HepG2 (cell line): Measurements from ENCODE around the gene WDR45B. TPM values are rescaled to one million over a fixed set of nuclear protein-coding genes. Genes with fewer than 3 reads are reported as not detected.

ENCODE experiments used
- ATF6 ChIP-seq: sonication (generic); formaldehyde crosslinking; conservative IDR thresholded peaks from 2 replicates; pipeline ENCODE4 v1.4.0; 2020; ENCODE audit warnings: missing genetic modification reagents
- HNRNPK ChIP-seq: fragments of 200-400 bp; formaldehyde crosslinking; IDR thresholded peaks from 2 replicates; pipeline ENCODE4 v1.6.1; 2018; ENCODE audit warnings: low read length, low read depth, moderate library complexity, mild to moderate bottlenecking; ENCODE audit not compliant: poor library complexity, severe bottlenecking
- KDM5A ChIP-seq: fragments of 200-600 bp; sonication (generic); IDR thresholded peaks from 2 replicates; pipeline ENCODE4 v1.7.0; 2018; ENCODE audit warnings: antibody characterized with exemption, mild to moderate bottlenecking, low read length, borderline replicate concordance
- KDM5B ChIP-seq: sonication (generic); formaldehyde crosslinking; IDR thresholded peaks from 2 replicates; pipeline ENCODE4 v1.4.0; 2020; ENCODE audit warnings: missing genetic modification reagents, mild to moderate bottlenecking, borderline replicate concordance
- KLF15 ChIP-seq: sonication (generic); formaldehyde crosslinking; IDR thresholded peaks from 2 replicates; pipeline ENCODE4 v1.8.1; 2023; ENCODE audit warnings: borderline replicate concordance, mild to moderate bottlenecking, inconsistent platforms, missing genetic modification reagents, mixed read lengths
- KMT2B ChIP-seq: IDR thresholded peaks from 2 replicates; pipeline ENCODE4 v1.6.1; 2016; ENCODE audit warnings: missing genetic modification reagents, missing compliant biosample characterization
- MTA3 ChIP-seq: sonication (generic); formaldehyde crosslinking; IDR thresholded peaks from 2 replicates; pipeline ENCODE4 v1.4.0; 2020; ENCODE audit warnings: missing genetic modification reagents
- PRPF4 ChIP-seq: fragments of 200-400 bp; formaldehyde crosslinking; IDR thresholded peaks from 2 replicates; pipeline ENCODE4 v1.6.1; 2016; ENCODE audit warnings: low read length, low read depth; ENCODE audit not compliant: poor library complexity, severe bottlenecking
- SIX1 ChIP-seq: sonication (generic); formaldehyde crosslinking; IDR thresholded peaks from 2 replicates; pipeline ENCODE4 v1.4.0; 2020; ENCODE audit warnings: missing genetic modification reagents, borderline replicate concordance
- TOE1 ChIP-seq: sonication (generic); formaldehyde crosslinking; IDR thresholded peaks from 2 replicates; pipeline ENCODE4 v1.4.0; 2020; ENCODE audit warnings: mild to moderate bottlenecking, missing genetic modification reagents
- ZNF737 ChIP-seq: sonication (generic); formaldehyde crosslinking; IDR thresholded peaks from 2 replicates; pipeline ENCODE4 v1.5.0; 2020; ENCODE audit warnings: missing genetic modification reagents, mild to moderate bottlenecking, borderline replicate concordance
- ZNF780A ChIP-seq: sonication (generic); formaldehyde crosslinking; IDR thresholded peaks from 2 replicates; pipeline ENCODE4 v1.8.0; 2022; ENCODE audit warnings: mild to moderate bottlenecking, missing genetic modification reagents, moderate library complexity
- ZNF839 ChIP-seq: sonication (generic); formaldehyde crosslinking; IDR thresholded peaks from 2 replicates; pipeline ENCODE4 v1.4.0; 2020; ENCODE audit warnings: missing genetic modification reagents, mild to moderate bottlenecking, borderline replicate concordance
- ZSCAN30 ChIP-seq: sonication (generic); formaldehyde crosslinking; IDR thresholded peaks from 2 replicates; pipeline ENCODE4 v1.5.0; 2020; ENCODE audit warnings: mild to moderate bottlenecking, missing genetic modification reagents
- ZSCAN5A ChIP-seq: sonication (generic); formaldehyde crosslinking; IDR thresholded peaks from 2 replicates; pipeline ENCODE4 v1.8.0; 2022; ENCODE audit warnings: mild to moderate bottlenecking, missing genetic modification reagents, borderline replicate concordance
- polyA plus RNA-seq, 8 experiments: library from polyadenylated mRNA; depleted of rRNA in 3 of 8; stranded (reverse) in 7 of 8; unstranded in 1 of 8; fragments of >200 nt; fragmentation: Illumina TruSeq in 4 of 8; extraction: Trizol in 4 of 8; gene quantifications; 2 replicates each; pipeline versions ENCODE4 v1.2.1 to v1.2.3, GENCODE V29; 2011 to 2016; ENCODE audit warnings: low read depth in 4 of 8, missing spikeins in 1 of 8, mixed read lengths in 1 of 8; ENCODE audit not compliant: insufficient read depth in 1 of 8
- total RNA-seq, 5 experiments: library from RNA; depleted of rRNA; stranded (reverse); fragments of >200 nt; fragmentation: Illumina TruSeq; extraction: Trizol; gene quantifications; 2 replicates each; pipeline ENCODE4 v1.2.3, GENCODE V29; 2016; ENCODE audit warnings: low read depth in 1 of 5
- TF ChIP-seq, protein P1 (sequence below): sonication (generic); formaldehyde crosslinking; IDR thresholded peaks from 2 replicates; pipeline ENCODE4 v1.4.0; 2020; ENCODE audit warnings: missing genetic modification reagents, borderline replicate concordance
- TF ChIP-seq, protein P2 (sequence below): sonication (generic); formaldehyde crosslinking; IDR thresholded peaks from 2 replicates; pipeline ENCODE4 v1.5.1; 2020; ENCODE audit warnings: mild to moderate bottlenecking, missing genetic modification reagents, borderline replicate concordance

Gene WDR45B
- total and polyA plus RNA-seq, 2 of the 13 experiments (the other 11 are each of a cell fraction or from before 2014, with no cell fraction given), result 86.2 to 155 TPM

- TF ChIP-seq, protein P1, sequence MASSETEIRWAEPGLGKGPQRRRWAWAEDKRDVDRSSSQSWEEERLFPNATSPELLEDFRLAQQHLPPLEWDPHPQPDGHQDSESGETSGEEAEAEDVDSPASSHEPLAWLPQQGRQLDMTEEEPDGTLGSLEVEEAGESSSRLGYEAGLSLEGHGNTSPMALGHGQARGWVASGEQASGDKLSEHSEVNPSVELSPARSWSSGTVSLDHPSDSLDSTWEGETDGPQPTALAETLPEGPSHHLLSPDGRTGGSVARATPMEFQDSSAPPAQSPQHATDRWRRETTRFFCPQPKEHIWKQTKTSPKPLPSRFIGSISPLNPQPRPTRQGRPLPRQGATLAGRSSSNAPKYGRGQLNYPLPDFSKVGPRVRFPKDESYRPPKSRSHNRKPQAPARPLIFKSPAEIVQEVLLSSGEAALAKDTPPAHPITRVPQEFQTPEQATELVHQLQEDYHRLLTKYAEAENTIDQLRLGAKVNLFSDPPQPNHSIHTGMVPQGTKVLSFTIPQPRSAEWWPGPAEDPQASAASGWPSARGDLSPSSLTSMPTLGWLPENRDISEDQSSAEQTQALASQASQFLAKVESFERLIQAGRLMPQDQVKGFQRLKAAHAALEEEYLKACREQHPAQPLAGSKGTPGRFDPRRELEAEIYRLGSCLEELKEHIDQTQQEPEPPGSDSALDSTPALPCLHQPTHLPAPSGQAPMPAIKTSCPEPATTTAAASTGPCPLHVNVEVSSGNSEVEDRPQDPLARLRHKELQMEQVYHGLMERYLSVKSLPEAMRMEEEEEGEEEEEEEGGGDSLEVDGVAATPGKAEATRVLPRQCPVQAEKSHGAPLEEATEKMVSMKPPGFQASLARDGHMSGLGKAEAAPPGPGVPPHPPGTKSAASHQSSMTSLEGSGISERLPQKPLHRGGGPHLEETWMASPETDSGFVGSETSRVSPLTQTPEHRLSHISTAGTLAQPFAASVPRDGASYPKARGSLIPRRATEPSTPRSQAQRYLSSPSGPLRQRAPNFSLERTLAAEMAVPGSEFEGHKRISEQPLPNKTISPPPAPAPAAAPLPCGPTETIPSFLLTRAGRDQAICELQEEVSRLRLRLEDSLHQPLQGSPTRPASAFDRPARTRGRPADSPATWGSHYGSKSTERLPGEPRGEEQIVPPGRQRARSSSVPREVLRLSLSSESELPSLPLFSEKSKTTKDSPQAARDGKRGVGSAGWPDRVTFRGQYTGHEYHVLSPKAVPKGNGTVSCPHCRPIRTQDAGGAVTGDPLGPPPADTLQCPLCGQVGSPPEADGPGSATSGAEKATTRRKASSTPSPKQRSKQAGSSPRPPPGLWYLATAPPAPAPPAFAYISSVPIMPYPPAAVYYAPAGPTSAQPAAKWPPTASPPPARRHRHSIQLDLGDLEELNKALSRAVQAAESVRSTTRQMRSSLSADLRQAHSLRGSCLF, result no peak
- no peak for TF ChIP-seq KDM5B (CRISPR knock-in tag)
- TF ChIP-seq SIX1 (CRISPR knock-in tag), result no peak
- 0 out of 2 replicates have a peak, but pooled peaks have one; percentile 35 for TF ChIP-seq KLF15 (CRISPR knock-in tag)
- TF ChIP-seq KMT2B, result peak; percentile 73
- no peak; the same call in 1 of the 2 replicates for TF ChIP-seq ZNF780A (CRISPR knock-in tag)
- TF ChIP-seq ZSCAN5A (CRISPR knock-in tag), result peak; percentile 70; the same call in 1 of the 2 replicates
- 0 out of 2 replicates have a peak, but pooled peaks have one; percentile 20 for TF ChIP-seq TOE1
- no peak for TF ChIP-seq ZSCAN30
- TF ChIP-seq, protein P2, sequence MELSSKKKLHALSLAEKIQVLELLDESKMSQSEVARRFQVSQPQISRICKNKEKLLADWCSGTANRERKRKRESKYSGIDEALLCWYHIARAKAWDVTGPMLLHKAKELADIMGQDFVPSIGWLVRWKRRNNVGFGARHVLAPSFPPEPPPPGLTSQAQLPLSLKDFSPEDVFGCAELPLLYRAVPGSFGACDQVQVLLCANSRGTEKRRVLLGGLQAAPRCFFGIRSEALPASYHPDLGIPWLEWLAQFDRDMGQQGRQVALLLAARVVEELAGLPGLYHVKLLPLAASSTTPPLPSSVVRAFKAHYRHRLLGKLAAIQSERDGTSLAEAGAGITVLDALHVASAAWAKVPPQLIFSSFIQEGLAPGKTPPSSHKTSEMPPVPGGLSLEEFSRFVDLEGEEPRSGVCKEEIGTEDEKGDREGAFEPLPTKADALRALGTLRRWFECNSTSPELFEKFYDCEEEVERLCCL, result no peak
- no peak for TF ChIP-seq ZNF737 (CRISPR knock-in tag)
- no peak for TF ChIP-seq MTA3 (CRISPR knock-in tag)
- no peak; the same call in 1 of the 2 replicates for TF ChIP-seq ATF6 (CRISPR knock-in tag)
- peak; percentile 77 for TF ChIP-seq HNRNPK
- no peak for TF ChIP-seq KDM5A
- no peak for TF ChIP-seq PRPF4
- peak; percentile 71; the same call in 1 of the 2 replicates for TF ChIP-seq ZNF839 (CRISPR knock-in tag)
Observed at GRCh38 chr17:82648165-82648668, at the start of gene WDR45B (continued).
